GM21737 (cell line): ENCODE results near the gene FFAR3.

Source experiments
- ATAC-seq: cut with Tn5 transposase; IDR thresholded peaks from one replicate; pipeline ENCODE4 v1.9.1; 2021; ENCODE audit warnings: mild to moderate bottlenecking, moderate library complexity; ENCODE audit not compliant: unreplicated experiment

The FFAR3 gene

DNA sequence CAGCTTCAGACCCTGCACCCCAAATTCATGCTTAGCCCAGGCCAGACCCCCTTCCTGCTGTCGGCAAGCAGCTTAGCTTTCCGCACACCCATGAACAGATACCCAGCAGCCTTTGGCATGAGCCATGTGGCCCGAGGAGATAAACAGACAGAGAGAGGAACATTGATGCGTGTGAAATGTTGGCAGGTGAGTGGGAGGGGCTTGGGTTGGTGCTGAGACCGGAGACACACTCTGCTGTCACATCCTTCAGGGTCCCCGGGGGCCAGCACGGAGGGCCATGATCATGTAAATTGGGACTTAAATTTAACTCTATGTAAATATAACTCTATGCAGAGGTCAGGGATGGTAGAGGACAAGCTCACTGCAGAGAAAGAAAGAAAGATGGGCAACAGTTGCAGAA, 27.8 kb upstream of the FFAR3 start:
- ATAC-seq = peak; percentile 46

- ATAC-seq = no peak
Observed at GRCh38 chr19:35331551-35332214, 26.6 kb upstream of the FFAR3 start.

DNA sequence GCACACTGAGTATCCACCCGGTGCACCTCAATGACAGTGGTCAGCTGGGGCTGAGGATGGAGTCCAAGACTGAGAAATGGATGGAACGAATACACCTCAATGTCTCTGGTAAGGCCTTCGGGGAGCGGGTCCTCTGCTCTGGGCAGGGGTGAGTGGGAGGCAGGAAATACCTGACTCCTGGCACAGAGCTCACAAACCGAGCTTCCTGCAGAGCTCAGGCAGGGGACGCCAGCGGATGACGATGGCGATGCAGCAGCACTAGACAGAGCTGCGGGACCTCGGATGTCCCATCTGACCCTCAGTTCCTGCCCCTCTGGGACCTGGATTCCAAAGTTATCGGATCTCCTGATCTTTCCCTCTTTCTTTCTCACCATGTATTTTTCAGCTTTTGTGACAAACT, 25.4 kb upstream of the FFAR3 start:
- ATAC-seq = no peak

GRCh38 chr19:35334144-35334753, 24.0 kb upstream of the FFAR3 start:
- no peak for ATAC-seq

DNA sequence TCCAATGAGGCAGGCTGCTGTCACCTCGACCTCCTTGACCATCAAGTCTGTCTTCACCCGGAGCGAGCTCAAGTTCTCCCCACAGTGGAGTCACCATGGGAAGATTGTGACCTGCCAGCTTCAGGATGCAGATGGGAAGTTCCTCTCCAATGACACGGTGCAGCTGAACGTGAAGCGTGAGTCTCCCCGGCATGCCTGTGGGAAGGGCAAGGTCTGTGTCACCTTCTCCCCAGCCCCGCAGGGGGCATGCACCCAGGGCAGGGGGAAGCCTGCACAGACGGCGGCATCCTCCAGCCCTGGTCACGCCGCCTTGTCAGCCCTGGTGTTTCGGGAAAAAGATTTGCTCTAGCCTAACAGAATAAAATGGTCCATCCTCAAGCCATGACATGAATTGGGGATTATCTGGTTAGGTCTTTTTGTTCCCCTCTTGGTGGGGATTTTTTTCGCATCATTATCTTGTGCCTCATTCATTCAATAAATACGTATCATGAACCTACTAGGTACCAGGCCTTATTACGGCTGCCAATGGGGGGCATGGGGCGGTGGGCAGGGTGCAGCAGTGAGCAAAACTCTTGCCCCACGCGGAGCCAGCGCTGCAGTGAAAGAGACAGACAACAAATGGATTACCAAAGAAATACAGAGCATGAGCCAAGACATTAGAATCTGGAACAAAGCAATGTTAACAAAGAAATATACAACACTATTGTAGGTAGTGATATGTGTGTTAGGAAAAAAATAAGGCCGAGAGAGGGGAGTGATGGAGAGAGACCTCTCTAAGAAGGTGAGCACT, 21.9 kb upstream of the FFAR3 start:
- ATAC-seq = no peak

- no peak for ATAC-seq
Observed at GRCh38 chr19:35337097-35337983, 20.9 kb upstream of the FFAR3 start.

DNA sequence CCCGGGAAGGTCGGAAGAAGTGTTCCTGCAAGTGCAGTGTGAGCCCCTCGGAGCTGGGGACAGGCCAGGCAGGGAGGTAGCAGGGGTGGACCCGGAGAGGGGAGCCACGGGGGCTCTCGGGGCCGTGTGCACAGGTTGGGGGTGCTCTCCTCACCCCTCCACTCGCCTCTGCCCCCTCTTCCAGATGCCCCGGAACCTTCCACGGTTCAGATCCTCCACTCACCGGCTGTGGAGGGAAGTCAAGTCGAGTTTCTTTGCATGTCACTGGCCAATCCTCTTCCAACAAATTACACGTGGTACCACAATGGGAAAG, 20.3 kb upstream of the FFAR3 start:
- no peak for ATAC-seq

- ATAC-seq = no peak
Observed at GRCh38 chr19:35340431-35340830, 17.8 kb upstream of the FFAR3 start.

GRCh38 chr19:35341006-35341405, 17.3 kb upstream of the FFAR3 start:
- no peak for ATAC-seq

- ATAC-seq = no peak
Observed at GRCh38 chr19:35341565-35342225, 16.6 kb upstream of the FFAR3 start.

GRCh38 chr19:35342430-35342829, 15.8 kb upstream of the FFAR3 start:
- no peak for ATAC-seq

DNA sequence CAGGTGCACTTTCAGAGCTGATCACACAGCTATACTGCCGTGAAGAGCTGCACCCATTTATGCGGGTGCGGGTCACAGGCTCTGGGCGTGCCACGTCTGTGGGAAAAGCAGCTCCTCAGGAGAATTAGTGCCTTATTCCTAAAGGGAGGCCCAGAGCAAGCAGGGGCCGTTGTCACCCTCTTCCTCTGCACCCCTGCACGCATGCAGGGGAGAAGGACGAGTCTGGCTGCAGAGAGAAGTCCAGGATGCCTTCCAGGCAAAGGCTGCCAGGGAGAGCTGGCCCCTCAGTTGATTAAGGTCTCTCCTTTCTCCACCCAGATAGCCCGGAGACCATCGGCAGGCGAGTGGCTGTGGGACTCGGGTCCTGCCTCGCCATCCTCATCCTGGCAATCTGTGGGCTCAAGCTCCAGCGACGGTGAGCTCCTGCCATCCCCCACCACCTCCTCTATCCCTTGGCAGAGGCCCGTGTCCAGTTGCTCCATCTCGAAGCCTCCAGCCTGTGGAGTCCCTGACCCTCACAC, 13.7 kb upstream of the FFAR3 start:
- no peak for ATAC-seq

GRCh38 chr19:35345671-35346111, 12.6 kb upstream of the FFAR3 start:
- no peak for ATAC-seq

GRCh38 chr19:35346193-35347052, 11.8 kb upstream of the FFAR3 start:
- peak; percentile 25 for ATAC-seq

DNA sequence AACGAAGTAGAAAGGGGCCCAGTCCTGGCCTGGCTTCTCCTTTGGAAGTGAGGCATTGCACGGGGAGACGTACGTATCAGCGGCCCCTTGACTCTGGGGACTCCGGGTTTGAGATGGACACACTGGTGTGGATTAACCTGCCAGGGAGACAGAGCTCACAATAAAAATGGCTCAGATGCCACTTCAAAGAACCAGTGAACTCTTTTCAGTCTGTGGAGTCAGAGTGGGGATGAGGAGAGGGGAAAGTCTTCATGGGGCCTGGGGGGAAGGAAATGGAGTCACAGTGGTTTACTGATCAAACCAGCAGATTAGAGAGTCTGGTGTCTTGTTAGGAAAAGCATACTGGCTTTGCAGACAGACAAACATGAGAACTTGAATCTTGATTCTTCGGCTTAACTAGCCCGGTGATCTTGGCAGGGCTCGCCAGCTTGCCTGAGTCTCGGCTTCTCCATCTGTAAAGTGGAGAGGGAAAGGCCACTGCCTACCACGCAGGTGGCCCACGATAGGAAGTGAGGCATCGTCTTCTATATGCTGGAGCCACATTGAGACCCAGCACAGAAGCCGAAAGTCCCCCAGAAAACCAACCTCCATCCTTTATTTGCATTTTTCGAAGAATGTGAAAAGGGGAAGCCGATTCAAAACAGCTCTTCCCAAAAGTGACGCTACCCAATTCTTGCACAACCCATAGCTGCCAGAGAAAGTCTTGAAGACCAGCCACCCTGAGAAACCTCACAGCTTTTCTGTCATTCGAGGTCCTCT, 10.9 kb upstream of the FFAR3 start, which contains the start of gene FFAR1:
TSS of gene FFAR1 (plus strand) at position 732 of the 759 bp plus-strand sequence. CDS start 3,650 bp downstream, outside the sequence.
- ATAC-seq = peak; percentile 51

- ATAC-seq = no peak
Observed at GRCh38 chr19:35347930-35348298, 10.3 kb upstream of the FFAR3 start.

- no peak for ATAC-seq
Observed at GRCh38 chr19:35348911-35349611, 9.2 kb upstream of the FFAR3 start.
